DMS79 treated with DMSO at 0.1 percent for 48 hours (cell line): Measurements from ENCODE around the gene RPS19BP1.
"Not testable (repeated sequence)": the region's sequence is repeated elsewhere in the genome, so short reads cannot be mapped to it uniquely, and the experiment has no call there.

ENCODE experiments used
- DNase-seq: peaks from one replicate; lab custom pipeline; 2025; lab: John Stamatoyannopoulos, UW

The RPS19BP1 gene

GRCh38 chr22:39513791-39514190 is 18.8 kb downstream of the RPS19BP1 start:
- DNase-seq: no peak

GRCh38 chr22:39512026-39512425 is 20.5 kb downstream of the RPS19BP1 start:
- DNase-seq: no peak

- no peak for DNase-seq
These were observed 21.3 kb downstream of the RPS19BP1 start for GRCh38 chr22:39511226-39511625.

GRCh38 chr22:39510529-39511149 is 21.9 kb downstream of the RPS19BP1 start:
- no peak for DNase-seq

GRCh38 chr22:39508393-39508792 is 24.2 kb downstream of the RPS19BP1 start:
- DNase-seq: no peak

GRCh38 chr22:39507021-39507420 is 25.5 kb downstream of the RPS19BP1 start:
- not testable (repeated sequence) for DNase-seq

- DNase-seq: no peak
These were observed 28.5 kb downstream of the RPS19BP1 start for GRCh38 chr22:39504071-39504470.

- DNase-seq: no peak
These were observed 28.9 kb downstream of the RPS19BP1 start for GRCh38 chr22:39503630-39504029.

GRCh38 chr22:39502789-39503409 is 29.6 kb downstream of the RPS19BP1 start:
- no peak for DNase-seq

GRCh38 chr22:39502109-39502788 is 30.3 kb downstream of the RPS19BP1 start, which contains the start of gene MIEF1:
Gene MIEF1, plus strand, starts transcription at chr22:39502290. Its CDS starts 9,005 bp downstream, at chr22:39511295.
- peak; percentile 54 for DNase-seq

GRCh38 chr22:39501644-39502108 is 30.9 kb downstream of the RPS19BP1 start:
- DNase-seq: no peak

GRCh38 chr22:39500101-39500500 is 32.4 kb downstream of the RPS19BP1 start:
- no peak for DNase-seq

GRCh38 chr22:39498802-39499201 is 33.7 kb downstream of the RPS19BP1 start:
- DNase-seq: no peak

GRCh38 chr22:39498368-39498767 is 34.2 kb downstream of the RPS19BP1 start:
- DNase-seq: peak; percentile 41

GRCh38 chr22:39497429-39497828 is 35.1 kb downstream of the RPS19BP1 start:
- no peak for DNase-seq

GRCh38 chr22:39496131-39496838 is 36.3 kb downstream of the RPS19BP1 start:
- DNase-seq: no peak

- DNase-seq: no peak
These were observed 38.0 kb downstream of the RPS19BP1 start for GRCh38 chr22:39494471-39495120.

GRCh38 chr22:39493759-39494158 is 38.8 kb downstream of the RPS19BP1 start:
- DNase-seq: no peak

GRCh38 chr22:39492186-39492585 is 40.4 kb downstream of the RPS19BP1 start:
- no peak for DNase-seq

- no peak for DNase-seq
These were observed 40.9 kb downstream of the RPS19BP1 start for GRCh38 chr22:39491696-39492095.

- DNase-seq: no peak
These were observed 41.4 kb downstream of the RPS19BP1 start for GRCh38 chr22:39490966-39491680.
